WTC11 (cell line): ENCODE measurements around the gene DPY19L3. TPM values are rescaled to one million over a fixed set of nuclear protein-coding genes. Genes with fewer than 3 reads are reported as not detected.

Experiments
- ATAC-seq: fragments of 200-7000 bp; cut with Tn5 transposase; 2 replicates; pipeline ENCODE4 v1.10.0; 2021; ENCODE audit warnings: mild to moderate bottlenecking, moderate library complexity
- CTCF ChIA-PET: fragments of 300-600 bp; sonication (Branson Sonifier 250); formaldehyde crosslinking; loops from one replicate; lab custom pipeline; 2021; ENCODE audit warnings: antibody characterized with exemption; lab: Charles Lee
- POLR2A ChIA-PET: fragments of 350-600 bp; sonication (Branson Sonifier 250); formaldehyde crosslinking; loops from one replicate; lab custom pipeline; 2021; ENCODE audit warnings: antibody characterized with exemption; lab: Charles Lee
- DNase-seq: peaks from one replicate; pipeline ENCODE4 v3.0.0; 2021; ENCODE audit warnings: low spot score
- H3K27ac Mint-ChIP-seq: 2 replicates; pipeline ENCODE4 v1.8.0; 2021; ENCODE audit warnings: mixed read lengths
- H3K27me3 Mint-ChIP-seq: 2 replicates; pipeline ENCODE4 v1.8.0; 2021; ENCODE audit warnings: low read depth, mild to moderate bottlenecking, moderate library complexity, mixed read lengths
- H3K36me3 Mint-ChIP-seq: 2 replicates; pipeline ENCODE4 v1.8.0; 2021; ENCODE audit warnings: mixed read lengths
- H3K4me1 Mint-ChIP-seq: 2 replicates; pipeline ENCODE4 v1.8.0; 2022; ENCODE audit warnings: mixed read lengths
- H3K4me3 Mint-ChIP-seq: 2 replicates; pipeline ENCODE4 v1.8.0; 2021; ENCODE audit warnings: mild to moderate bottlenecking, moderate library complexity, mixed read lengths
- H3K9me3 Mint-ChIP-seq: 2 replicates; pipeline ENCODE4 v1.8.0; 2021; ENCODE audit warnings: mixed read lengths
- CREM ChIP-seq: sonication (generic); formaldehyde crosslinking; IDR thresholded peaks from 2 replicates; pipeline ENCODE4 v1.8.1; 2022; ENCODE audit warnings: mild to moderate bottlenecking, missing genetic modification reagents, moderate library complexity
- EMX1 ChIP-seq: fragments of 250-450 bp; sonication (Bioruptor Pico); IDR thresholded peaks from 2 replicates; pipeline ENCODE4 v1.8.0; 2021; ENCODE audit warnings: mild to moderate bottlenecking
- ESRRA ChIP-seq: sonication (generic); formaldehyde crosslinking; IDR thresholded peaks from 2 replicates; pipeline ENCODE4 v1.8.1; 2022; ENCODE audit warnings: mild to moderate bottlenecking, missing genetic modification reagents, borderline replicate concordance
- NFYB ChIP-seq: sonication (generic); formaldehyde crosslinking; conservative IDR thresholded peaks from 2 replicates; pipeline ENCODE4 v1.8.0; 2022; ENCODE audit warnings: low read depth, missing genetic modification reagents
- NR3C1 ChIP-seq: sonication (generic); formaldehyde crosslinking; conservative IDR thresholded peaks from 2 replicates; pipeline ENCODE4 v1.8.1; 2023; ENCODE audit warnings: low read depth, mild to moderate bottlenecking, missing genetic modification reagents
- RORB ChIP-seq: fragments of 250-450 bp; sonication (Bioruptor Pico); IDR thresholded peaks from 2 replicates; pipeline ENCODE4 v1.9.0; 2021; ENCODE audit warnings: mild to moderate bottlenecking
- ZBTB21 ChIP-seq: sonication (generic); formaldehyde crosslinking; IDR thresholded peaks from 2 replicates; pipeline ENCODE4 v1.8.1; 2023; ENCODE audit warnings: mild to moderate bottlenecking, missing genetic modification reagents, borderline replicate concordance
- total RNA-seq: library from RNA; stranded (reverse); gene quantifications from 3 replicates; pipeline ENCODE4 v1.2.3, GENCODE V29; 2021
- TF ChIP-seq, protein P1 (sequence below): sonication (generic); formaldehyde crosslinking; conservative IDR thresholded peaks from 2 replicates; pipeline ENCODE4 v1.8.1; 2022; ENCODE audit warnings: mild to moderate bottlenecking, missing genetic modification reagents
- TF ChIP-seq, protein P2 (sequence below): sonication (generic); formaldehyde crosslinking; IDR thresholded peaks from 2 replicates; pipeline ENCODE4 v1.8.0; 2022; ENCODE audit warnings: mild to moderate bottlenecking, missing genetic modification reagents
- TF ChIP-seq, protein P3 (sequence below): fragments of 250-450 bp; sonication (Bioruptor Pico); IDR thresholded peaks from 2 replicates; pipeline ENCODE4 v2.1.2; 2022; ENCODE audit warnings: mild to moderate bottlenecking, moderate library complexity
- TF ChIP-seq, protein P4 (sequence below): fragments of 250-450 bp; sonication (Bioruptor Pico); IDR thresholded peaks from 2 replicates; pipeline ENCODE4 v1.9.0; 2021; ENCODE audit warnings: mild to moderate bottlenecking
- TF ChIP-seq, protein P5 (sequence below): sonication (generic); formaldehyde crosslinking; IDR thresholded peaks from 2 replicates; pipeline ENCODE4 v1.8.0; 2023; ENCODE audit warnings: missing genetic modification reagents
- TF ChIP-seq, protein P6 (sequence below): sonication (generic); formaldehyde crosslinking; IDR thresholded peaks from 2 replicates; pipeline ENCODE4 v1.8.1; 2023; ENCODE audit warnings: mild to moderate bottlenecking, moderate library complexity, missing genetic modification reagents
- TF ChIP-seq, protein P7 (sequence below): sonication (generic); formaldehyde crosslinking; IDR thresholded peaks from 2 replicates; pipeline ENCODE4 v1.8.0; 2022; ENCODE audit warnings: mild to moderate bottlenecking, missing genetic modification reagents
- TF ChIP-seq, protein P8 (sequence below): sonication (generic); formaldehyde crosslinking; conservative IDR thresholded peaks from 2 replicates; pipeline ENCODE4 v1.8.1; 2023; ENCODE audit warnings: mild to moderate bottlenecking, low read depth, missing genetic modification reagents, moderate library complexity

Gene DPY19L3
- total RNA-seq, 1 experiment from 2014 or later, result 73.2 TPM

DNA sequence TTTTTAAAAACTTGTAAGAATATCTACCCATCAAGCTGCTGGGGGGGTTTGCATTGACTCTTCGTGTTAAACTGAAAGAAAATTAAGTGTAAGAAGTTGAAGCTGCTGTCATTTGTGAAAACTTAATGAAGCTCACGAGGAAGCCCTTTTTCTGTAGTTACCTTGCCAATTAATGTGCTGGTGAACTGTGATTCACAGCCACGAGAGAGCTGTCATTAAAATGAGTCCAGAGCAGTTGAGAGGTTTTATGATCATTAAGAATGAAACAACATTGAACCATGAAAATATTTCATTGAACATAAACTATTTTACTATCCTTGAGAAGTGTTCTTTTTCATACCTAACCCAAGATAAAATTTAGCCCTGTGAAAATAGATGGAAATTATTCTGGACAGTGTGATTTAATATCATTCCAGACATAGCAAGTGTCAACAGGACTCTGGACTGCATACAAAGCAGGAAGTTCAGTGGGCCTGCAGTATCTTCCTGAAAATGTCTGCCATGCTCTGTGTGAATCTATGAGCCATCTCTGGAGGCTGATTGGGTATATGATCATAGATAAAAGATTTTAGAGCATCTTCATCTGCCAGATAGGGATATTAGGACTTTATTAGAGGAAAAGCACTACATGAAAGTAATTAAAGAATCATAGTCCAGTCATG lies 53.8 kb downstream of the DPY19L3 start (continued):
- no peak for TF ChIP-seq ESRRA (CRISPR knock-in tag)

DNA sequence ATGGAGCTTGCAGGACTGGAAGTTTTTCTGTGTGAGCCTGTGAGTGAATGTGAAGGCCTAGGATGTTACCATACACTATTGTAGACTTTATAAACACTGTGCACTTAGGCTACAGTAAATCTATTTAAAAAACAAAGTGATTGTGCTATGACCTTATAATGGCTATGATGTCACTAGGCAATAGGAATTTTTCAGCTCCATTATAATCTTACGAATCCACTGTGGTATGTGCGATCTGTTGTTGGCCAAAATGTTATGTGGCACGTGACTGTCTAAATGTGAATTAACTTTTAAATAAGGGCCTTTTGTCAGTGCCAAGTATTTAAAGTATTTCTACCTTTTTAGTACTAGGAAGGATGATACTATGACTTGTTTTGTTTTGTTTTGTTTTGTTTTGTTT lies 54.9 kb downstream of the DPY19L3 start:
- H3K9me3 Mint-ChIP-seq, result no peaks in the 10 kb centered on the region
- no peak for TF ChIP-seq ZBTB21
- TF ChIP-seq, protein P1, sequence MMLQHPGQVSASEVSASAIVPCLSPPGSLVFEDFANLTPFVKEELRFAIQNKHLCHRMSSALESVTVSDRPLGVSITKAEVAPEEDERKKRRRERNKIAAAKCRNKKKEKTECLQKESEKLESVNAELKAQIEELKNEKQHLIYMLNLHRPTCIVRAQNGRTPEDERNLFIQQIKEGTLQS (CRISPR knock-in tag), result no peak
- no peak for TF ChIP-seq NFYB
- TF ChIP-seq, protein P2, sequence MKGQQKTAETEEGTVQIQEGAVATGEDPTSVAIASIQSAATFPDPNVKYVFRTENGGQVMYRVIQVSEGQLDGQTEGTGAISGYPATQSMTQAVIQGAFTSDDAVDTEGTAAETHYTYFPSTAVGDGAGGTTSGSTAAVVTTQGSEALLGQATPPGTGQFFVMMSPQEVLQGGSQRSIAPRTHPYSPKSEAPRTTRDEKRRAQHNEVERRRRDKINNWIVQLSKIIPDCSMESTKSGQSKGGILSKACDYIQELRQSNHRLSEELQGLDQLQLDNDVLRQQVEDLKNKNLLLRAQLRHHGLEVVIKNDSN (CRISPR knock-in tag), result no peak
- no peak for TF ChIP-seq EMX1 (CRISPR knock-in tag)
- TF ChIP-seq, protein P3, sequence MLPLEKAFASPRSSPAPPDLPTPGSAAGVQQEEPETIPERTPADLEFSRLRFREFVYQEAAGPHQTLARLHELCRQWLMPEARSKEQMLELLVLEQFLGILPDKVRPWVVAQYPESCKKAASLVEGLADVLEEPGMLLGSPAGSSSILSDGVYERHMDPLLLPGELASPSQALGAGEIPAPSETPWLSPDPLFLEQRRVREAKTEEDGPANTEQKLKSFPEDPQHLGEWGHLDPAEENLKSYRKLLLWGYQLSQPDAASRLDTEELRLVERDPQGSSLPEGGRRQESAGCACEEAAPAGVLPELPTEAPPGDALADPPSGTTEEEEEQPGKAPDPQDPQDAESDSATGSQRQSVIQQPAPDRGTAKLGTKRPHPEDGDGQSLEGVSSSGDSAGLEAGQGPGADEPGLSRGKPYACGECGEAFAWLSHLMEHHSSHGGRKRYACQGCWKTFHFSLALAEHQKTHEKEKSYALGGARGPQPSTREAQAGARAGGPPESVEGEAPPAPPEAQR (CRISPR knock-in tag), result no peak
- TF ChIP-seq, protein P4, sequence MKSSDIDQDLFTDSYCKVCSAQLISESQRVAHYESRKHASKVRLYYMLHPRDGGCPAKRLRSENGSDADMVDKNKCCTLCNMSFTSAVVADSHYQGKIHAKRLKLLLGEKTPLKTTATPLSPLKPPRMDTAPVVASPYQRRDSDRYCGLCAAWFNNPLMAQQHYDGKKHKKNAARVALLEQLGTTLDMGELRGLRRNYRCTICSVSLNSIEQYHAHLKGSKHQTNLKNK (CRISPR knock-in tag), result no peak
- TF ChIP-seq RORB (CRISPR knock-in tag), result no peak
- TF ChIP-seq CREM (CRISPR knock-in tag), result no peak
- TF ChIP-seq, protein P5, sequence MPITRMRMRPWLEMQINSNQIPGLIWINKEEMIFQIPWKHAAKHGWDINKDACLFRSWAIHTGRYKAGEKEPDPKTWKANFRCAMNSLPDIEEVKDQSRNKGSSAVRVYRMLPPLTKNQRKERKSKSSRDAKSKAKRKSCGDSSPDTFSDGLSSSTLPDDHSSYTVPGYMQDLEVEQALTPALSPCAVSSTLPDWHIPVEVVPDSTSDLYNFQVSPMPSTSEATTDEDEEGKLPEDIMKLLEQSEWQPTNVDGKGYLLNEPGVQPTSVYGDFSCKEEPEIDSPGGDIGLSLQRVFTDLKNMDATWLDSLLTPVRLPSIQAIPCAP, result no peak
- TF ChIP-seq, all 79 proteins: peak for 0
- no peak for ATAC-seq
- Mint-ChIP-seq H3K27me3 (no peaks in the 10 kb centered on the region), H3K4me3 (no peak overlapping the region), H3K36me3 (peaks cover 34% of the 10 kb centered on the region), H3K4me1 (no peaks in the 10 kb centered on the region), H3K27ac (no peak overlapping the region)
- no peak for DNase-seq
- ChIA-PET CTCF (interaction anchor here (1.1 kb wide), 1 partner anchor 11 kb away, joined by 3 read pairs; no protein-coding TSS in a partner anchor), POLR2A (no interaction called here)

DNA sequence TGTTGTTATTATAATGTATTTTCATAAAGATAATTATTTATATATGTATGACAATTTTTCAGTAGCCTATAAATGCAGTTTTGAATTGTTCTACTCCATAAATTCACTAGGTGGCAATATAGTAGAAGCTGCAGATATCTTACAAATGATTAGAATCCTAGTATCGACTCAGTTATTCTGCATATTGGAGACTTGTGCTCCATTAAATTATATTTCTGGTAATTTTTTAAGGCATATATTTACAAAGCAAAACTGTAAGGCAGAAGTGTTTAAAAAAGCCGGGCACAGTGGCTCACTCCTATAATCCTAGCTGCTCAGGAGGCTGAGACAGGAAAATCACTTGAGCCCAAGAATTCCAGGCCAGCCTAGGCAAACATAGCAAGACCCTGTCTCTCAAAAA lies 58.7 kb downstream of the DPY19L3 start:
- Mint-ChIP-seq H3K4me3 (no peak overlapping the region), H3K9me3 (no peaks in the 10 kb centered on the region), H3K36me3 (peaks cover 22% of the 10 kb centered on the region)
- ChIA-PET POLR2A (interaction anchor here (0.6 kb wide), 1 partner anchor 84 kb away, joined by 4 read pairs; no protein-coding TSS in a partner anchor), CTCF (interaction anchor here (0.6 to 1.3 kb wide), 5 partner anchors 9 to 117 kb away, joined by 3 to 4 read pairs (median 4); partner anchors contain the start of gene PDCD5)
- no peak for ATAC-seq
- no peak for DNase-seq
- TF ChIP-seq, protein P6, sequence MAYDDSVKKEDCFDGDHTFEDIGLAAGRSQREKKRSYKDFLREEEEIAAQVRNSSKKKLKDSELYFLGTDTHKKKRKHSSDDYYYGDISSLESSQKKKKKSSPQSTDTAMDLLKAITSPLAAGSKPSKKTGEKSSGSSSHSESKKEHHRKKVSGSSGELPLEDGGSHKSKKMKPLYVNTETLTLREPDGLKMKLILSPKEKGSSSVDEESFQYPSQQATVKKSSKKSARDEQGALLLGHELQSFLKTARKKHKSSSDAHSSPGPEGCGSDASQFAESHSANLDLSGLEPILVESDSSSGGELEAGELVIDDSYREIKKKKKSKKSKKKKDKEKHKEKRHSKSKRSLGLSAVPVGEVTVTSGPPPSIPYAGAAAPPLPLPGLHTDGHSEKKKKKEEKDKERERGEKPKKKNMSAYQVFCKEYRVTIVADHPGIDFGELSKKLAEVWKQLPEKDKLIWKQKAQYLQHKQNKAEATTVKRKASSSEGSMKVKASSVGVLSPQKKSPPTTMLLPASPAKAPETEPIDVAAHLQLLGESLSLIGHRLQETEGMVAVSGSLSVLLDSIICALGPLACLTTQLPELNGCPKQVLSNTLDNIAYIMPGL (CRISPR knock-in tag), result no peak
- TF ChIP-seq, protein P7, sequence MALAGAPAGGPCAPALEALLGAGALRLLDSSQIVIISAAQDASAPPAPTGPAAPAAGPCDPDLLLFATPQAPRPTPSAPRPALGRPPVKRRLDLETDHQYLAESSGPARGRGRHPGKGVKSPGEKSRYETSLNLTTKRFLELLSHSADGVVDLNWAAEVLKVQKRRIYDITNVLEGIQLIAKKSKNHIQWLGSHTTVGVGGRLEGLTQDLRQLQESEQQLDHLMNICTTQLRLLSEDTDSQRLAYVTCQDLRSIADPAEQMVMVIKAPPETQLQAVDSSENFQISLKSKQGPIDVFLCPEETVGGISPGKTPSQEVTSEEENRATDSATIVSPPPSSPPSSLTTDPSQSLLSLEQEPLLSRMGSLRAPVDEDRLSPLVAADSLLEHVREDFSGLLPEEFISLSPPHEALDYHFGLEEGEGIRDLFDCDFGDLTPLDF (CRISPR knock-in tag), result no peak
- TF ChIP-seq NR3C1 (CRISPR knock-in tag), result no peak
- TF ChIP-seq, protein P8, sequence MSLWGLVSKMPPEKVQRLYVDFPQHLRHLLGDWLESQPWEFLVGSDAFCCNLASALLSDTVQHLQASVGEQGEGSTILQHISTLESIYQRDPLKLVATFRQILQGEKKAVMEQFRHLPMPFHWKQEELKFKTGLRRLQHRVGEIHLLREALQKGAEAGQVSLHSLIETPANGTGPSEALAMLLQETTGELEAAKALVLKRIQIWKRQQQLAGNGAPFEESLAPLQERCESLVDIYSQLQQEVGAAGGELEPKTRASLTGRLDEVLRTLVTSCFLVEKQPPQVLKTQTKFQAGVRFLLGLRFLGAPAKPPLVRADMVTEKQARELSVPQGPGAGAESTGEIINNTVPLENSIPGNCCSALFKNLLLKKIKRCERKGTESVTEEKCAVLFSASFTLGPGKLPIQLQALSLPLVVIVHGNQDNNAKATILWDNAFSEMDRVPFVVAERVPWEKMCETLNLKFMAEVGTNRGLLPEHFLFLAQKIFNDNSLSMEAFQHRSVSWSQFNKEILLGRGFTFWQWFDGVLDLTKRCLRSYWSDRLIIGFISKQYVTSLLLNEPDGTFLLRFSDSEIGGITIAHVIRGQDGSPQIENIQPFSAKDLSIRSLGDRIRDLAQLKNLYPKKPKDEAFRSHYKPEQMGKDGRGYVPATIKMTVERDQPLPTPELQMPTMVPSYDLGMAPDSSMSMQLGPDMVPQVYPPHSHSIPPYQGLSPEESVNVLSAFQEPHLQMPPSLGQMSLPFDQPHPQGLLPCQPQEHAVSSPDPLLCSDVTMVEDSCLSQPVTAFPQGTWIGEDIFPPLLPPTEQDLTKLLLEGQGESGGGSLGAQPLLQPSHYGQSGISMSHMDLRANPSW, result no peak
- TF ChIP-seq, all 79 proteins: peak for 0
- Mint-ChIP-seq H3K4me1 (no peaks in the 10 kb centered on the region), H3K27me3 (no peaks in the 10 kb centered on the region), H3K27ac (no peak overlapping the region)
